Kidney tubule cell (primary cell): ENCODE results near the gene TRPV4.

ENCODE experiments used
- DNase-seq: peaks from one replicate; pipeline ENCODE4 v3.0.0-alpha.2; 2018; ENCODE audit warnings: low spot score

The TRPV4 gene

GRCh38 chr12:109777544-109777943, 55.7 kb downstream of the TRPV4 start:
- DNase-seq, result peak; percentile 52

DNA sequence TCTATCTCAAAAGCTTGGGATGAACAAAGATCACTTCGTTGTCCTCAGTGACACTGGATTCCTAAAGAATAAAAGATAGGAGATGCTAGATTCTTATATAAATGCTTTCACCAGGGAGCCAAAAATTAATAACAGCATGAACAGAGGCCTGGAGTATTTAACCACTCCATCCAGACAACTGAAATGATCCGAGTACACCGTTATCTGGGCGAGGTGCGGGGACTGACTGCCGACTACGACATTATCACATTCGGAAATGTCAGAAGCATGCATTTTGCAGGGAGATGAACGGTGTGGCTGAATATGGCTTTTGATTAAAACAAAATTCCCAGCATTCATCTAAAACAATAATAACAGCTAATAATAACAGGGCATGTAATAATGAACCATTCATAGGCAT, 56.6 kb downstream of the TRPV4 start:
- DNase-seq, result no peak

DNA sequence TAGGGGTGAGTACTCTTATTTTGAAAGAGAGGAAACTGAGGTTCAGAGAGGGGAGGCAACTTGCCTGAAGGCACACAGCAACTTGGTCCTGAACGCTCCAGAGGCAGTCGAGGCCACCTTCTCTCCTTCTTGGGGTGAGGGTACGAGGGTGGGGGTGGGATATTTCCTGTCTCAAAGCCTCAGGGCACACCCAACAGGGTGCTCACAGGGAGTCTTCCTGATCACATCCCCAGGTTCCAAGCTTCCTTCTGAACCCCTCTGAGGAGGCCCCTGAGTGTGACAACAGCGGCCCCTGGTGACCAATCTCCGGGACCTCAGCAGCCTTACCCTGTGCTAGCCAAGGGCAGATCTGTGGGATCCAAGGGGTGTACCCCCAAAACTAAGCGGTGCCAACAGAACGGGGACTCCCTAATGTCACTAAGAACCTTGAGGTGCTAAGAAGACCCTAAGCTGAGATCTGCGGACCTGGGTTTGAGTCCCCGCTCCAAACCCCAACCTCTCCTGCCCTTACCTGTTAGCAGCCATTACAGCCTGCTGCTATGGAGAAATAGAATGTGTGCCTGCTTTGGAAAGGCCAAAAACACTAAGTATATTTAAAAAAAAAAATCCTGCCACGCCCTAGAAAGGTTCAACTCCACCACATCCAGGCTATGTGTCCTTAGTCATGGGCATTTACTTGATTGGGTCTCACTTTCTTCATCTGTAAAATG, 57.9 kb downstream of the TRPV4 start:
- DNase-seq, result peak; percentile 69

DNA sequence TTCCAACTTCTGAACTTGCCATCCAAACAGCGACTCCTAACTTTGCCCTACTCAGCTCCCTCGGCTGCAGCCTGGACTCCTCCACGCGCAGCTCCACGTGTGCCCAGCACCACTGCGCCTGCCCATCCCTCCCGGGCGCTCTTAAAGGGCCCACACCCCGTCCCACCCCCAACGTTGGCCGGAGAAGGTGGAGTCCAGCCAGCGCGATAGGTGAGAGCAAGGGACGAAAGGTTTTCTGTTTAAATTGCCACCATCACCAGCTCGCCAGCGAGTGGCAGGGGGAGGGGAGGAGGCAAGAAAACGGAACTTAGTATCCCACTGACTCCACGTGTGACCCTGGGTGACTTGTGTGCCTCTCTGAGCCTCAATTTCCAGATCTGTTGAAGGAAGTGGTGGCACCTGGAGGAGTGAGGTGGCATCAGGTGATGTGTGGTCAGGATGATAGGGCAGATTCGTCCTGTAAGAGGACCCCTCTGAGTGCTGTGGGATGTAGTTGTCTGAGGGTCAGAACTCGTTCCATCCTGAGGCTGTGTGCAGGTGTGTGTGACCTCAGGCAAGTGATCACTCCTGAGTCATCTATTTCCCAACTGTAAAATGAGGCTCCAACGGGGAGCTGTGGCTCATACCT, 59.7 kb downstream of the TRPV4 start:
- peak; percentile 72 for DNase-seq

DNA sequence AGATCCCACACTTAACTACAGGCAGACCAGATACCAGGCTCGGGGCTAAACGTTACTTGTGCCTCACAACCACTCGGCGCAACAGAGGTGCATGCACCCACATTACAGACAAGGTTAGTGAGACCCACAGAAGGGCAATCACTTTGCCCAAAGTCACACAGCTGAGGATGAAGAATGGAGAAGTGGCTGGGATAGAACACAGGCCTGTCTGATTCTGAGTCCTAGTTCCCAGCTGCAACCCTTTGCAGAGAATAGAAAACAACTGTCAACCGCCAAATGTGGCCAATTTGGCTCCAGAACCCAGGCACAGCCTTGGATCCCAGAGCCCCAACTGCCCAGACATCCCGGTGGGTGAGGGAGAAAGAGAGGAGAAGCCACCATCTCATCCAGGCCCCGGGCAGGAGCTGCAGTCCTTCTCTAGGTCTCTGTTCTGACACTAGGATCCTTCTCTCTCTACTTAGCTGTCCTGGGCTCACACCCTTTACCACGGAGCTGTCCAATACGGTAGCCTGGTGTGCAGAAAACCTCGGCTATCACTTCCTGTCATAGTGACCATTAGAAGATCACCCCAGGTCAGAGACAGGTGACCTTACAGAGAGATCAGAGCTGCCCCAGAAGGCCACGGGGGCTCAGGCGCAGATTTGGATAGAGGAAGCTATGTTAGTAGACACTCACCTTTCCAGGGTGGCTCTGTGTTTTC, 60.4 kb downstream of the TRPV4 start:
- no peak for DNase-seq

GRCh38 chr12:109771746-109772621, 61.2 kb downstream of the TRPV4 start:
- DNase-seq, result no peak

DNA sequence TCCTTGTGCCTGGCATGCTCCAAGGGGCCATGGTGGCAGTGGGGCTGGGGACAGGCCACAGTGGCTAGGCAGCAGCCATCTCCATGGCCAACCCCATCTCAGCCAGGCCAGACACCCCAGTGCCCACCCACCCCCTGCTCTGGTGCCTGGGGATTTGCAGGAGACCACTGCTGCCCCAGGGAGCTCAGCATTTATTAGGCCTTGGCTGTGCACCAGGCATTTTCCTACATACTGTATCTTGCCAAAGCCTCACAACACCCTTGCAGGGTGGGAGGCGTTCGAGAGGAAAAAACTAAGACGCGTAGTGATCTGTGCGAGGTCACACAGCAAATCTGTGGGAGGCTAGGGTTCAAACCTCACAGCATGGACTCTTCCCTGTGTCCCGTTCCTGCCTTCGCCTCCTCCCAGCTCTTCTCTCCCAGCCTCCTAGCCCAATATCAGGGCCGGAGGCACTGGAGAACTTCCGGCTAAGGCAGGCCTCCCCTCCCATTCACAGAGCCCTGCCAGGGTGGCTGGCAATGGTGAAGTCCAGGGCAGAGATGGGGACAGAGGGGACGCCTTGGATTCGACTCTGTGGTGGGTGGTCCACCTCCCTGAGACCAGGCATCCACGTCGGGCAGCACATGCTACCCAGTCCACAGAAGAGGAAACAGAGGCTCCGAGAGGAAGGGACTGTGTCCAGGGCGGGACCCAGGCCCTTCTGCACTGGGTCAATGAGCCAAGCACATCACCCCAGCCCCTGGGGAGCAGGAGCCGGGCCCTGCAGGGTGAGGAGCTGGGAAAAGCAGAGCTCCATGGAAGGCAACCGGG, 62.1 kb downstream of the TRPV4 start:
- no peak for DNase-seq

GRCh38 chr12:109770104-109770860, 62.9 kb downstream of the TRPV4 start:
- DNase-seq, result no peak

DNA sequence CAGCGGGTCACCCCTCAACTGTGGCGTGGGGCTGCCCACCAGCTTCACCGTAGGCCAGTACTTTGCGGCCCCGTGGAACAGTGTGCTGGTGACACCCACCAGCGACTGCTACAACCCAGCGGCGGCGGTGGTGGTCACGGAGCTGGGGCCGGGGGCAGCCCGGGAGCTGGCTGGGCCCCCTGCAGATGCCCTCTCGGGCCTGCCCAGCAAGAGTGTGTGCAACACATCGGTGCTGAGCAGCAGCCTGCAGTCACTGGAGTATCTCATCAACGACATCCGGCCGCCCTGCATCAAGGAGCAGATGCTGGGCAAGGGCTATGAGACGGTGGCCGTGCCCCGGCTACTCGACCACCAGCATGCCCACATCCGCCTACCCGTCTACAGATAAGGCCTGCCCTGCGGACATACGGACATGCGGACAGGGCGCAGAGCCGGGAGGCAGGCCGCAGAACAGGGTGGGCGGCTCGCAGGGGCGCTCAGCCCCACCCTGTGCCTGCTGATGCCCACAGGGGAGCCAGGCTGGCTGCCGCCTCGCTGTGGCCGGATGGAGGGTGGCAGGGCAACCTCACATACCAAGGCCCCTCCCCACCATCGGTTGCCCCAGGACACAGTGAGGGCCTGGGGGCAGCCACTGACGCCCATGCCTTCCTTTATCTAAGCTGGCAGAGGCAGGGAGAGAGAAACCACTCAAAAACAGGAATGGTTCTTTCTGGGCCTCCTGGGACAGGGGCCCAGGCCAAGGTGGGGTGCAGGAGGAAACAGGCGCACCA, 64.1 kb downstream of the TRPV4 start:
- no peak for DNase-seq

DNA sequence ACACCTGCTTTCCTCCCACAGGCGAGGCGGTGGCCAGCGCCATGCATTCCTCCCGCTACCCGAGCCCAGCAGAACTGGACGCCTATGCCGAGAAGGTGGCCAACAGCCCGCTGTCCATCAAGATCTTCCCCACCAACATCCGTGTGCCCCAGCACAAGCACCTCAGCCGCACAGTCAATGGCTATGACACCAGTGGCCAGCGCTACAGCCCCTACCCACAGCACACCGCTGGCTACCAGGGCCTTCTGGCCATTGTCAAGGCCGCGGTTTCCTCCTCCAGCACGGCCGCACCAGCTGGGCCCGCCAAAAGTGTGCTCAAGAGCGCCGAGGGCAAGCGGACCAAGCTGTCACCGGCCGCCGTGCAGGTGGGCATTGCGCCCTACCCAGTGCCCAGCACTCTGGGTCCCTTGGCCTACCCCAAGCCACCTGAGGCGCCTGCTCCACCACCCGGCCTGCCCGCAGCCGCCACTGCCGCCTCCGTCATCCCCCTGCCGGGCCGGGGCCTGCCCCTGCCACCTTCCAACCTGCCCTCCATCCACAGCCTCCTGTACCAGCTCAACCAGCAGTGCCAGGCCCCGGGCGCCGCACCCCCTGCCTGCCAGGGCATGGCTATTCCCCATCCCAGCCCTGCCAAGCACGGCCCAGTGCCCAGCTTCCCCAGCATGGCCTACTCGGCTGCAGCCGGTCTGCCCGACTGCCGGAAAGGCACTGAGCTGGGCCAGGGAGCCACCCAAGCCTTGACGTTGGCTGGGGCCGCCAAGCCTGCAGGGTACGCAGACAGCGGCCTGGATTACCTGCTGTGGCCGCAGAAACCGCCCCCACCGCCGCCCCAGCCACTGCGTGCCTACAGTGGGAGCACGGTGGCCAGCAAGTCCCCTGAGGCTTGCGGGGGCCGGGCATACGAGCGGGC, 65.0 kb downstream of the TRPV4 start:
- DNase-seq, result no peak

- DNase-seq, result no peak
These were observed 65.7 kb downstream of the TRPV4 start for GRCh38 chr12:109767456-109767855.

- no peak for DNase-seq
These were observed 66.9 kb downstream of the TRPV4 start for GRCh38 chr12:109766251-109766778.

- DNase-seq, result no peak
These were observed 67.8 kb downstream of the TRPV4 start for GRCh38 chr12:109765446-109765810.

GRCh38 chr12:109764776-109765445, 68.3 kb downstream of the TRPV4 start:
- no peak for DNase-seq

GRCh38 chr12:109764123-109764522, 69.1 kb downstream of the TRPV4 start:
- DNase-seq, result no peak

DNA sequence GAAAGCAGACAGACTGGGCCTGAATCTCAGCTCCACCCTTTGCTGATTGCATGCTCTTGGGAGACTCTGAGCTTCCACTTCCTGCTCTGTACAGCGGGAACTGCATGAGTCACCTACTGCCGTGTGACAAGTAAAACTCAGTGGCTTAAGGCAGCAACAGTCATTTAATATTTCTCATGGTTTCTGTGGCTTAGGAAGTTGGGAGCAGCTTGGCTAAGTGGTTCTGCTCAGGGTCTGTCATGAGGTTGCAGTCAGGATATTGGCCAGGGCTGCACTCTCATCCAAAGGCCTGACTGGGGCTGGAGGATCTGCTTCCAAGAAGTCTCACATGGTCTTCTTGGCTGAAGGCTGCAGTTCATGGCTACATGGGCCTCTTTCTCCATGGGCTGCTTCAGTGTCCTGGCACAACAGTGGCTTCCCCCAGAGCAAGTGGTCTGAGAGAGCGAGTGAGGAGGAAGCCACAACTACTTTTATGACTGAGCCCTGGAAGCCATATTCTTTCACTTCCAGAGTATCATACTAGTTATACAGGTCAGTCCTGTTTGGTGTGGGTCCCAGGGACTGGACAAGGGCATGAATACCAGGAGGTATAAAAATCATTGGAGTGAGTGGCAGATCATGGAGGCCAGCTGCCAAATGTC, 69.9 kb downstream of the TRPV4 start:
- DNase-seq, result peak; percentile 90

- DNase-seq, result no peak
These were observed 70.5 kb downstream of the TRPV4 start for GRCh38 chr12:109762673-109763191.
